Parathyroid adenoma (tissue), 2 donors: Measurements from ENCODE around the gene AP1S3.

Experiments used
- H2AFZ ChIP-seq: fragments of 300-600 bp; sonication (generic); one replicate; pipeline ENCODE4 v1.7.0; 2017; ENCODE audit warnings: antibody characterized with exemption, mild to moderate bottlenecking
- H3K27ac ChIP-seq: fragments of 300-600 bp; sonication (generic); one replicate; pipeline ENCODE4 v1.7.0; 2017
- H3K27me3 ChIP-seq: fragments of 300-600 bp; sonication (generic); one replicate; pipeline ENCODE4 v1.7.0; 2017; ENCODE audit warnings: low read length; ENCODE audit not compliant: control insufficient read depth, insufficient read depth
- H3K36me3 ChIP-seq: fragments of 300-600 bp; sonication (generic); one replicate; pipeline ENCODE4 v1.7.0; 2017; ENCODE audit warnings: low read length; ENCODE audit not compliant: control insufficient read depth, insufficient read depth
- H3K4me1 ChIP-seq: fragments of 300-600 bp; sonication (generic); one replicate; pipeline ENCODE4 v1.7.0; 2017; ENCODE audit warnings: control low read depth
- H3K4me2 ChIP-seq: fragments of 300-600 bp; sonication (generic); one replicate; pipeline ENCODE4 v1.7.0; 2017; ENCODE audit warnings: low read length
- H3K4me3 ChIP-seq: fragments of 300-600 bp; sonication (generic); one replicate; pipeline ENCODE4 v1.7.0; 2017; ENCODE audit warnings: low read depth, low read length
- H3K79me2 ChIP-seq: fragments of 300-600 bp; sonication (generic); one replicate; pipeline ENCODE4 v1.7.0; 2017; ENCODE audit warnings: control low read depth
- H3K9ac ChIP-seq: fragments of 300-600 bp; sonication (generic); one replicate; pipeline ENCODE4 v1.7.0; 2017; ENCODE audit warnings: mild to moderate bottlenecking
- H3K9me3 ChIP-seq: fragments of 300-600 bp; sonication (generic); one replicate; pipeline ENCODE4 v1.7.0; 2017; ENCODE audit warnings: low read length; ENCODE audit not compliant: control insufficient read depth
- CTCF ChIP-seq: fragments of 300-600 bp; sonication (generic); IDR thresholded peaks from one replicate; pipeline ENCODE4 v1.7.0; 2017; ENCODE audit warnings: antibody characterized with exemption, mild to moderate bottlenecking
- donor health status: primary hyperparathyroidism.

The AP1S3 gene

GRCh38 chr2:223813329-223813728 lies 24.1 kb downstream of the AP1S3 start:
- Histone ChIP-seq H2AFZ (no peak overlapping the region), H3K4me3 (no peak overlapping the region), H3K27ac (no peak overlapping the region), H3K9ac (no peak overlapping the region), H3K36me3 (no peaks in the 10 kb centered on the region), H3K9me3 (no peaks in the 10 kb centered on the region), H3K79me2 (peaks cover 2% of the 10 kb centered on the region), H3K27me3 (no peaks in the 10 kb centered on the region), H3K4me1 (no peaks in the 10 kb centered on the region), H3K4me2 (no peak overlapping the region)
- no peak for TF ChIP-seq CTCF

GRCh38 chr2:223811757-223812156 lies 25.6 kb downstream of the AP1S3 start:
- Histone ChIP-seq H3K4me3 (no peak overlapping the region), H3K4me1 (no peaks in the 10 kb centered on the region), H3K79me2 (peaks cover 2% of the 10 kb centered on the region), H2AFZ (no peak overlapping the region), H3K27me3 (no peaks in the 10 kb centered on the region), H3K27ac (no peak overlapping the region), H3K9me3 (no peaks in the 10 kb centered on the region), H3K36me3 (no peaks in the 10 kb centered on the region), H3K4me2 (no peak overlapping the region), H3K9ac (no peak overlapping the region)
- TF ChIP-seq CTCF: no peak

- H3K27ac ChIP-seq: no peak overlapping the region
Measured at GRCh38 chr2:223805008-223805407, 32.4 kb downstream of the AP1S3 start.

GRCh38 chr2:223801736-223802135 lies 35.6 kb downstream of the AP1S3 start:
- no peak overlapping the region for H3K4me2 ChIP-seq
- H3K27ac ChIP-seq: no peak overlapping the region
- H3K27me3 ChIP-seq: no peaks in the 10 kb centered on the region

More at GRCh38 chr2:223805008-223805407, 32.4 kb downstream of the AP1S3 start:
- H3K4me2 ChIP-seq: no peak overlapping the region
- H3K36me3 ChIP-seq: no peaks in the 10 kb centered on the region
- H3K9me3 ChIP-seq: no peaks in the 10 kb centered on the region
- H2AFZ ChIP-seq: no peak overlapping the region
- peaks cover 2% of the 10 kb centered on the region for H3K79me2 ChIP-seq
- no peak overlapping the region for H3K4me3 ChIP-seq
- TF ChIP-seq CTCF: no peak
- no peaks in the 10 kb centered on the region for H3K4me1 ChIP-seq
- H3K9ac ChIP-seq: no peak overlapping the region
- no peaks in the 10 kb centered on the region for H3K27me3 ChIP-seq

More at GRCh38 chr2:223801736-223802135, 35.6 kb downstream of the AP1S3 start:
- H3K4me3 ChIP-seq: no peak overlapping the region
- H3K9me3 ChIP-seq: no peaks in the 10 kb centered on the region
- no peaks in the 10 kb centered on the region for H3K79me2 ChIP-seq
- no peak for TF ChIP-seq CTCF
- no peak overlapping the region for H3K9ac ChIP-seq
- no peak overlapping the region for H2AFZ ChIP-seq
- no peaks in the 10 kb centered on the region for H3K36me3 ChIP-seq
- H3K4me1 ChIP-seq: no peaks in the 10 kb centered on the region
